DND-41 (cell line): ENCODE results near the gene MARCHF9.

Experiments
- CTCF ChIP-seq: IDR thresholded peaks from 2 replicates; pipeline ENCODE4 v1.5.1; 2012; ENCODE audit warnings: borderline replicate concordance, low read length, moderate library complexity, mild to moderate bottlenecking; ENCODE audit not compliant: poor library complexity, severe bottlenecking; ENCODE audit errors: extremely low read depth
- EZH2 ChIP-seq: IDR thresholded peaks from 3 replicates; pipeline ENCODE4 v1.6.1; 2012; ENCODE audit warnings: borderline replicate concordance, low read depth, mild to moderate bottlenecking, moderate library complexity, low read length, inconsistent platforms; ENCODE audit not compliant: severe bottlenecking

GRCh38 chr12:57735198-57735855 is 19.6 kb upstream of the MARCHF9 start:
- TF ChIP-seq CTCF (no peak), EZH2 (no peak)
